Subcutaneous abdominal adipose tissue (tissue), 5 donors: Measurements from ENCODE around the gene CADPS.

ENCODE experiments used
- H3K27ac ChIP-seq: one replicate; pipeline ENCODE4 v1.7.0; 2013; ENCODE audit warnings: low read depth, mild to moderate bottlenecking, inconsistent platforms, low read length, moderate library complexity
- H3K27me3 ChIP-seq, 5 donors: one replicate each; pipeline ENCODE4 v1.7.0; 2013; ENCODE audit warnings: low read length in 5 of 5, inconsistent platforms in 1 of 5; ENCODE audit not compliant: control insufficient read depth in 5 of 5, insufficient read depth in 4 of 5
- H3K36me3 ChIP-seq, 5 donors: one replicate each; pipeline ENCODE4 v1.7.0; 2013; ENCODE audit warnings: low read length in 5 of 5; ENCODE audit not compliant: control insufficient read depth in 5 of 5, insufficient read depth in 5 of 5
- H3K4me1 ChIP-seq, 5 donors: one replicate each; pipeline ENCODE4 v1.7.0; 2013; ENCODE audit warnings: low read length in 5 of 5, mild to moderate bottlenecking in 3 of 5, moderate library complexity in 1 of 5; ENCODE audit not compliant: control insufficient read depth in 5 of 5, insufficient read depth in 5 of 5
- H3K4me3 ChIP-seq, 5 donors: one replicate each; pipeline ENCODE4 v1.7.0; 2013; ENCODE audit warnings: low read length in 5 of 5, low read depth in 1 of 5
- H3K9ac ChIP-seq, 5 donors: one replicate each; pipeline ENCODE4 v1.7.0; 2013; ENCODE audit warnings: low read length in 5 of 5, mild to moderate bottlenecking in 4 of 5, moderate library complexity in 3 of 5
- H3K9me3 ChIP-seq, 5 donors: one replicate each; pipeline ENCODE4 v1.7.0; 2013; ENCODE audit warnings: low read length in 5 of 5; ENCODE audit not compliant: control insufficient read depth in 5 of 5
- donor health status: healthy.
- donor health status: healthy.
- donor health status: healthy.
- donor health status: healthy.
- donor health status: healthy.

Gene CADPS

DNA sequence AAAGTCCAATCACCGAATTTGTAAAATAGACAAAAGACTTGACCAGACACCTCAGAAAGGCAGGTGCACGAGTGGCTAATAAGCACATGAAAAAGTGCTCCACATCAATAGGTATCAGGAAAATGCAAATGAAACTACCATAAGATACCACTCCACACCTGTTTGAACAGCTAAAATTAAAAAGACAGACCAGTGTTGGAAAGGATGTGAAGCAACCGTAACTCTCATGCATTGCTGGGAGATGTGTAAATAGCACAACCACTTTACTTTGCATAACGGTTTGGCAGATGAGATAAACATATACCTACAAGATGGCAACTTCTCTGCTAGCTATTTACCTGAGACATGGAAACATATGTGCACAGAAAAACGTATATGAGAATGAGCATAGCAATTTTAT lies 56.9 kb downstream of the CADPS start:
- Histone ChIP-seq H3K27ac (no peak overlapping the region), H3K27me3 (no peaks in the 10 kb centered on the region), H3K4me3 (no peak overlapping the region), H3K4me1 (no peaks in the 10 kb centered on the region), H3K9me3 (no peaks in the 10 kb centered on the region), H3K36me3 (no peaks in the 10 kb centered on the region), H3K9ac (no peak overlapping the region)

DNA sequence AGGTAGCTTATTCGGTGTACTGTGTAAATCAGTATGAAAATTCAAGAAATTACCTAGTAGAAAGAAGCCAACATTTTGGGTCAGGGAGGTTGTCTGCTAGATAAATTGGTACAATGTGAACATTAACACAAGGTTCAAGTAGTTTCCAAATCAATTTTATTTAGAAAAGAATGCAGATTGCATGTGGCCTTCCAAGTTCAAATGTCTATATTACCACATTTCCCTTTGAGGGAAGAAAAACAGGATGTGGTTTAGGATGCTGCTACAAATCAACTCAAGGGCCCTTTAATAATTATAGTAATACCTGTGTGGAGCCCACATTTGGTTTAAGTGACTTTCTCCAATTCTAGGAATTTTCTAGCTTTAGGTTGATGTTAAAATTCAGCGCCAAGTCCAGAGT lies 57.5 kb downstream of the CADPS start:
- no peaks in the 10 kb centered on the region for H3K4me1 ChIP-seq
- no peak overlapping the region for H3K4me3 ChIP-seq
- H3K36me3 ChIP-seq: no peaks in the 10 kb centered on the region
- H3K9ac ChIP-seq: no peak overlapping the region
- H3K9me3 ChIP-seq: no peaks in the 10 kb centered on the region
- no peak overlapping the region for H3K27ac ChIP-seq
- H3K27me3 ChIP-seq: no peaks in the 10 kb centered on the region

DNA sequence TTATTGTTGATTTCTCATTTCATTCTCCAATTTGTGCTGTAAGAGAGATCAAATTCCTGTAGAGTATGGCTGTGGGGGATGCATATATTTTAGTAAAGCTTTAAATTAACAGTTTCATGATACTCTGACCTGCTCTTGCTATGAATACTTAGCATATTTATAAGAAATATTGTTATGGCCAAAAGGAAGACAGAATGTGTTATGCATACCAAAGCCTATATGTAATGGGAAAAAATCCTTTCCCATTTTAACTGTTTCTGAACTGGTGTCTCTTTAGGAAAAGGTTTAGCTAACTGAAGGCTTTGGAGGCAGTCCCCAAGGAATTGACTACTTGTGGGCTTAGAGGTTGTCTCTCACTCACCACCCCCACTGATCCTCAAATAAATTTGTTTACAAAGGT lies 59.2 kb downstream of the CADPS start:
- H3K27ac ChIP-seq: no peak overlapping the region
- no peaks in the 10 kb centered on the region for H3K9me3 ChIP-seq
- H3K4me1 ChIP-seq: no peaks in the 10 kb centered on the region
- no peak overlapping the region for H3K4me3 ChIP-seq
- H3K9ac ChIP-seq: no peak overlapping the region
- H3K27me3 ChIP-seq: no peaks in the 10 kb centered on the region
- H3K36me3 ChIP-seq: no peaks in the 10 kb centered on the region

GRCh38 chr3:62812631-62813030 lies 62.6 kb downstream of the CADPS start:
- Histone ChIP-seq H3K36me3 (no peaks in the 10 kb centered on the region), H3K9ac (no peak overlapping the region), H3K27ac (no peak overlapping the region), H3K4me1 (no peaks in the 10 kb centered on the region), H3K9me3 (no peaks in the 10 kb centered on the region), H3K4me3 (no peak overlapping the region), H3K27me3 (no peaks in the 10 kb centered on the region)

- Histone ChIP-seq H3K27me3 (no peaks in the 10 kb centered on the region), H3K27ac (no peak overlapping the region), H3K36me3 (no peaks in the 10 kb centered on the region), H3K4me3 (no peak overlapping the region), H3K9ac (no peak overlapping the region), H3K4me1 (no peaks in the 10 kb centered on the region), H3K9me3 (no peaks in the 10 kb centered on the region)
These were observed 64.1 kb downstream of the CADPS start for GRCh38 chr3:62811119-62811518.

- Histone ChIP-seq H3K9ac (no peak overlapping the region), H3K4me1 (no peaks in the 10 kb centered on the region), H3K27ac (no peak overlapping the region), H3K36me3 (no peaks in the 10 kb centered on the region), H3K9me3 (no peaks in the 10 kb centered on the region), H3K4me3 (no peak overlapping the region), H3K27me3 (no peaks in the 10 kb centered on the region)
These were observed 65.8 kb downstream of the CADPS start for GRCh38 chr3:62809369-62809768.

GRCh38 chr3:62805580-62806277 lies 69.5 kb downstream of the CADPS start:
- Histone ChIP-seq H3K4me1 (no peaks in the 10 kb centered on the region), H3K27me3 (peaks cover 0 to 5% (median 0%) of the 10 kb centered on the region in 5 donors), H3K9ac (no peak overlapping the region), H3K36me3 (no peaks in the 10 kb centered on the region), H3K9me3 (no peaks in the 10 kb centered on the region), H3K4me3 (no peak overlapping the region), H3K27ac (no peak overlapping the region)

- Histone ChIP-seq H3K4me1 (no peaks in the 10 kb centered on the region), H3K27me3 (peaks cover 0 to 5% (median 0%) of the 10 kb centered on the region in 5 donors), H3K9ac (no peak overlapping the region), H3K36me3 (no peaks in the 10 kb centered on the region), H3K27ac (no peak overlapping the region), H3K9me3 (no peaks in the 10 kb centered on the region), H3K4me3 (no peak overlapping the region)
These were observed 70.1 kb downstream of the CADPS start for GRCh38 chr3:62805106-62805505.

GRCh38 chr3:62803276-62803675 lies 71.9 kb downstream of the CADPS start:
- H3K4me3 ChIP-seq: no peak overlapping the region
- H3K36me3 ChIP-seq: no peaks in the 10 kb centered on the region

DNA sequence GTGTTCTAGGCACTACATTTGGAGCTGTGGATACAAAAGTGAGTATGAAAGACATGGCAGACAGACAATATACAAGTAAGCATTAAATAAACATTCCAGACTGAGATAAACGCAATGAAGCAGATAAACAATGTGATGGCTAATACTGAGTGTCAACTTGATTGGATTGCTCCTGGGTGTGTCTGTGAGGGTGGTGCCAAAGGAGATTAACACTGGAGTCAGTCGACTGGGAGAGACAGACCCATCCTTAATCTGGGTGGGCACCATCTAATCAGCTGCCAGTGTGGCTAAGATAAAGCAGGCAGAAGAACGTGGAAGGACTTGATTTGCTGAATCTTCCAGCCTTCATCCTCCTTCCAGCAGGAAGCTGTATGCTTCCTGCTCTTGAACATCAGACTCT lies 77.2 kb downstream of the CADPS start:
- no peaks in the 10 kb centered on the region for H3K9me3 ChIP-seq

More at GRCh38 chr3:62803276-62803675, 71.9 kb downstream of the CADPS start:
- H3K27ac ChIP-seq: no peak overlapping the region
- H3K4me1 ChIP-seq: no peaks in the 10 kb centered on the region
- H3K9me3 ChIP-seq: no peaks in the 10 kb centered on the region
- H3K9ac ChIP-seq: no peak overlapping the region
- peaks cover 0 to 5% (median 0%) of the 10 kb centered on the region in 5 donors for H3K27me3 ChIP-seq

More for the DNA sequence above, 77.2 kb downstream of the CADPS start:
- H3K27me3 ChIP-seq: peaks cover 0 to 4% (median 0%) of the 10 kb centered on the region in 5 donors
- H3K4me1 ChIP-seq: no peaks in the 10 kb centered on the region
- H3K9ac ChIP-seq: no peak overlapping the region
- no peaks in the 10 kb centered on the region for H3K36me3 ChIP-seq
- no peak overlapping the region for H3K27ac ChIP-seq
- H3K4me3 ChIP-seq: no peak overlapping the region
